ENCODE data around the gene CIT.

Gene CIT

GRCh38 chr12:119784673-119785072 lies 92.4 kb downstream of the CIT start:
- H3K4me1 ChIP-seq (ENCODE audit: control insufficient read depth in 2 of 2, insufficient read depth in 2 of 2, low read length in 2 of 2): no peaks in the 10 kb centered on the region
- H3K36me3 ChIP-seq (ENCODE audit: control insufficient read depth in 2 of 2, insufficient read depth in 2 of 2, low read length in 2 of 2): peaks cover 0 to 3% of the 10 kb centered on the region in 2 donors
- H3K9me3 ChIP-seq (ENCODE audit: control insufficient read depth in 2 of 2, low read length in 2 of 2): no peaks in the 10 kb centered on the region
- no peak overlapping the region for H3K4me3 ChIP-seq (ENCODE audit: low read length in 2 of 2)
- no peaks in the 10 kb centered on the region for H3K27me3 ChIP-seq (ENCODE audit: control insufficient read depth in 2 of 2, insufficient read depth in 2 of 2, low read length in 2 of 2)
- no peak overlapping the region for H3K9ac ChIP-seq (ENCODE audit: low read depth in 1 of 2, low read length in 2 of 2)
- no peak overlapping the region for H3K27ac ChIP-seq (ENCODE audit: low read depth in 2 of 2, low read length in 2 of 2)

GRCh38 chr12:119783787-119784186 lies 93.3 kb downstream of the CIT start:
- H3K9me3 ChIP-seq (ENCODE audit: control insufficient read depth in 2 of 2, low read length in 2 of 2): no peaks in the 10 kb centered on the region
- no peaks in the 10 kb centered on the region for H3K4me1 ChIP-seq (ENCODE audit: control insufficient read depth in 2 of 2, insufficient read depth in 2 of 2, low read length in 2 of 2)
- H3K4me3 ChIP-seq (ENCODE audit: low read length in 2 of 2): no peak overlapping the region
- peaks cover 0 to 3% of the 10 kb centered on the region in 2 donors for H3K36me3 ChIP-seq (ENCODE audit: control insufficient read depth in 2 of 2, insufficient read depth in 2 of 2, low read length in 2 of 2)
- H3K9ac ChIP-seq (ENCODE audit: low read depth in 1 of 2, low read length in 2 of 2): no peak overlapping the region
- no peak overlapping the region for H3K27ac ChIP-seq (ENCODE audit: low read depth in 2 of 2, low read length in 2 of 2)
- H3K27me3 ChIP-seq (ENCODE audit: control insufficient read depth in 2 of 2, insufficient read depth in 2 of 2, low read length in 2 of 2): no peaks in the 10 kb centered on the region

- Histone ChIP-seq H3K4me1 (ENCODE audit: control insufficient read depth in 2 of 2, insufficient read depth in 2 of 2, low read length in 2 of 2) (no peaks in the 10 kb centered on the region), H3K4me3 (ENCODE audit: low read length in 2 of 2) (no peak overlapping the region), H3K27me3 (ENCODE audit: control insufficient read depth in 2 of 2, insufficient read depth in 2 of 2, low read length in 2 of 2) (no peaks in the 10 kb centered on the region), H3K27ac (ENCODE audit: low read depth in 2 of 2, low read length in 2 of 2) (no peak overlapping the region), H3K9me3 (ENCODE audit: control insufficient read depth in 2 of 2, low read length in 2 of 2) (no peaks in the 10 kb centered on the region), H3K9ac (ENCODE audit: low read depth in 1 of 2, low read length in 2 of 2) (no peak overlapping the region), H3K36me3 (ENCODE audit: control insufficient read depth in 2 of 2, insufficient read depth in 2 of 2, low read length in 2 of 2) (peaks cover 0 to 3% of the 10 kb centered on the region in 2 donors)
Measured at GRCh38 chr12:119781804-119782203, 95.3 kb downstream of the CIT start.

- Histone ChIP-seq H3K9ac (ENCODE audit: low read depth in 1 of 2, low read length in 2 of 2) (peak overlapping the region in 1 of 2 donors; percentile 3), H3K4me3 (ENCODE audit: low read length in 2 of 2) (peak overlapping the region; percentile 24 to 53), H3K27me3 (ENCODE audit: control insufficient read depth in 2 of 2, insufficient read depth in 2 of 2, low read length in 2 of 2) (no peaks in the 10 kb centered on the region), H3K27ac (ENCODE audit: low read depth in 2 of 2, low read length in 2 of 2) (no peak overlapping the region), H3K36me3 (ENCODE audit: control insufficient read depth in 2 of 2, insufficient read depth in 2 of 2, low read length in 2 of 2) (peaks cover 0 to 3% of the 10 kb centered on the region in 2 donors), H3K9me3 (ENCODE audit: control insufficient read depth in 2 of 2, low read length in 2 of 2) (no peaks in the 10 kb centered on the region), H3K4me1 (ENCODE audit: control insufficient read depth in 2 of 2, insufficient read depth in 2 of 2, low read length in 2 of 2) (no peaks in the 10 kb centered on the region)
Measured at GRCh38 chr12:119780786-119781434, 96.2 kb downstream of the CIT start.

GRCh38 chr12:119775246-119775895 lies 101.7 kb downstream of the CIT start:
- no peaks in the 10 kb centered on the region for H3K27me3 ChIP-seq (ENCODE audit: control insufficient read depth in 2 of 2, insufficient read depth in 2 of 2, low read length in 2 of 2)
- no peaks in the 10 kb centered on the region for H3K9me3 ChIP-seq (ENCODE audit: control insufficient read depth in 2 of 2, low read length in 2 of 2)
- H3K4me3 ChIP-seq (ENCODE audit: low read length in 2 of 2): no peak overlapping the region
- no peak overlapping the region for H3K27ac ChIP-seq (ENCODE audit: low read depth in 2 of 2, low read length in 2 of 2)
- H3K36me3 ChIP-seq (ENCODE audit: control insufficient read depth in 2 of 2, insufficient read depth in 2 of 2, low read length in 2 of 2): peaks cover 3% of the 10 kb centered on the region in 2 donors
- H3K4me1 ChIP-seq (ENCODE audit: control insufficient read depth in 2 of 2, insufficient read depth in 2 of 2, low read length in 2 of 2): no peaks in the 10 kb centered on the region
- no peak overlapping the region for H3K9ac ChIP-seq (ENCODE audit: low read depth in 1 of 2, low read length in 2 of 2)

- Histone ChIP-seq H3K27me3 (ENCODE audit: control insufficient read depth in 2 of 2, insufficient read depth in 2 of 2, low read length in 2 of 2) (no peaks in the 10 kb centered on the region), H3K27ac (ENCODE audit: low read depth in 2 of 2, low read length in 2 of 2) (no peak overlapping the region), H3K4me3 (ENCODE audit: low read length in 2 of 2) (no peak overlapping the region), H3K9ac (ENCODE audit: low read depth in 1 of 2, low read length in 2 of 2) (no peak overlapping the region), H3K36me3 (ENCODE audit: control insufficient read depth in 2 of 2, insufficient read depth in 2 of 2, low read length in 2 of 2) (peaks cover 3 to 4% of the 10 kb centered on the region in 2 donors), H3K4me1 (ENCODE audit: control insufficient read depth in 2 of 2, insufficient read depth in 2 of 2, low read length in 2 of 2) (no peaks in the 10 kb centered on the region), H3K9me3 (ENCODE audit: control insufficient read depth in 2 of 2, low read length in 2 of 2) (no peaks in the 10 kb centered on the region)
Measured at GRCh38 chr12:119772431-119772830, 104.7 kb downstream of the CIT start.

- no peak overlapping the region for H3K4me3 ChIP-seq (ENCODE audit: low read length in 2 of 2)
- H3K27me3 ChIP-seq (ENCODE audit: control insufficient read depth in 2 of 2, insufficient read depth in 2 of 2, low read length in 2 of 2): no peaks in the 10 kb centered on the region
- H3K9ac ChIP-seq (ENCODE audit: low read depth in 1 of 2, low read length in 2 of 2): no peak overlapping the region
- H3K27ac ChIP-seq (ENCODE audit: low read depth in 2 of 2, low read length in 2 of 2): no peak overlapping the region
- H3K36me3 ChIP-seq (ENCODE audit: control insufficient read depth in 2 of 2, insufficient read depth in 2 of 2, low read length in 2 of 2): peaks cover 4% of the 10 kb centered on the region in 2 donors
- no peaks in the 10 kb centered on the region for H3K4me1 ChIP-seq (ENCODE audit: control insufficient read depth in 2 of 2, insufficient read depth in 2 of 2, low read length in 2 of 2)
- no peaks in the 10 kb centered on the region for H3K9me3 ChIP-seq (ENCODE audit: control insufficient read depth in 2 of 2, low read length in 2 of 2)
Measured at GRCh38 chr12:119770146-119770545, 107.0 kb downstream of the CIT start.

GRCh38 chr12:119762619-119763018 lies 114.5 kb downstream of the CIT start:
- Histone ChIP-seq H3K4me1 (ENCODE audit: control insufficient read depth in 2 of 2, insufficient read depth in 2 of 2, low read length in 2 of 2) (no peaks in the 10 kb centered on the region), H3K36me3 (ENCODE audit: control insufficient read depth in 2 of 2, insufficient read depth in 2 of 2, low read length in 2 of 2) (peaks cover 0 to 4% of the 10 kb centered on the region in 2 donors), H3K4me3 (ENCODE audit: low read length in 2 of 2) (no peak overlapping the region), H3K9ac (ENCODE audit: low read depth in 1 of 2, low read length in 2 of 2) (no peak overlapping the region), H3K27me3 (ENCODE audit: control insufficient read depth in 2 of 2, insufficient read depth in 2 of 2, low read length in 2 of 2) (no peaks in the 10 kb centered on the region), H3K9me3 (ENCODE audit: control insufficient read depth in 2 of 2, low read length in 2 of 2) (no peaks in the 10 kb centered on the region), H3K27ac (ENCODE audit: low read depth in 2 of 2, low read length in 2 of 2) (no peak overlapping the region)

- H3K27me3 ChIP-seq (ENCODE audit: control insufficient read depth in 2 of 2, insufficient read depth in 2 of 2, low read length in 2 of 2): no peaks in the 10 kb centered on the region
- H3K4me3 ChIP-seq (ENCODE audit: low read length in 2 of 2): no peak overlapping the region
- H3K27ac ChIP-seq (ENCODE audit: low read depth in 2 of 2, low read length in 2 of 2): no peak overlapping the region
- no peak overlapping the region for H3K9ac ChIP-seq (ENCODE audit: low read depth in 1 of 2, low read length in 2 of 2)
- peaks cover 0 to 8% of the 10 kb centered on the region in 2 donors for H3K36me3 ChIP-seq (ENCODE audit: control insufficient read depth in 2 of 2, insufficient read depth in 2 of 2, low read length in 2 of 2)
- no peaks in the 10 kb centered on the region for H3K9me3 ChIP-seq (ENCODE audit: control insufficient read depth in 2 of 2, low read length in 2 of 2)
- H3K4me1 ChIP-seq (ENCODE audit: control insufficient read depth in 2 of 2, insufficient read depth in 2 of 2, low read length in 2 of 2): no peaks in the 10 kb centered on the region
Measured at GRCh38 chr12:119758722-119759121, 118.4 kb downstream of the CIT start.

- Histone ChIP-seq H3K9ac (ENCODE audit: low read depth in 1 of 2, low read length in 2 of 2) (no peak overlapping the region), H3K36me3 (ENCODE audit: control insufficient read depth in 2 of 2, insufficient read depth in 2 of 2, low read length in 2 of 2) (peaks cover 0 to 8% of the 10 kb centered on the region in 2 donors), H3K9me3 (ENCODE audit: control insufficient read depth in 2 of 2, low read length in 2 of 2) (no peaks in the 10 kb centered on the region), H3K4me1 (ENCODE audit: control insufficient read depth in 2 of 2, insufficient read depth in 2 of 2, low read length in 2 of 2) (no peaks in the 10 kb centered on the region), H3K4me3 (ENCODE audit: low read length in 2 of 2) (no peak overlapping the region), H3K27me3 (ENCODE audit: control insufficient read depth in 2 of 2, insufficient read depth in 2 of 2, low read length in 2 of 2) (no peaks in the 10 kb centered on the region), H3K27ac (ENCODE audit: low read depth in 2 of 2, low read length in 2 of 2) (no peak overlapping the region)
Measured at GRCh38 chr12:119758234-119758633, 118.9 kb downstream of the CIT start.

Data from mucosa of rectum (tissue), 2 donors.